Mucosa of descending colon (tissue), 3 donors: ENCODE data around the gene CCDC196. TPM values are rescaled to one million over a fixed set of nuclear protein-coding genes. Genes with fewer than 3 reads are reported as not detected.
A peak's percentile ranks its signal among the peaks of the same experiment; 100 is the strongest.
"Not testable (repeated sequence)": the region's sequence is repeated elsewhere in the genome, so short reads cannot be mapped to it uniquely, and the experiment has no call there.

Source experiments
- ATAC-seq: fragments of 200-7000 bp; cut with Tn5 transposase; one replicate; pipeline ENCODE4 v1.9.1; 2020; ENCODE audit warnings: mild to moderate bottlenecking, moderate library complexity
- DNase-seq, 3 donors: peaks; one replicate each; pipeline ENCODE4 v3.0.0-alpha.2; 2020
- H3K36me3 ChIP-seq: fragments of 200-600 bp; one replicate; pipeline ENCODE4 v1.8.0; 2021; ENCODE audit warnings: low read depth, mild to moderate bottlenecking
- H3K4me1 ChIP-seq: fragments of 200-600 bp; one replicate; pipeline ENCODE4 v1.8.0; 2021; ENCODE audit warnings: low read depth, mild to moderate bottlenecking
- H3K4me3 ChIP-seq: fragments of 200-600 bp; one replicate; pipeline ENCODE4 v1.8.0; 2021; ENCODE audit warnings: mild to moderate bottlenecking
- H3K9me3 ChIP-seq: fragments of 200-600 bp; one replicate; pipeline ENCODE4 v1.8.0; 2021; ENCODE audit warnings: mild to moderate bottlenecking
- intact Hi-C, 2 donors: fragments of 100-400 bp; cut with DNase I in 1 of 2; cut with micrococcal nuclease in 1 of 2; formaldehyde crosslinking; loops; one replicate each; pipeline versions ENCODE4 v1.11.0 to v1.11.1; 2022; cut with DNase I, micrococcal nuclease
- total RNA-seq, 3 donors: library from RNA; stranded (reverse); fragmentation: NEBNext Ultra II Directional in 2 of 3; extraction: Animal tissue kit (Norgen Biotek cat#: 25700) in 2 of 3; gene quantifications; one replicate each; pipeline versions ENCODE4 v1.2.1 to v1.2.4, GENCODE V29; 2021 to 2023
- TF ChIP-seq, protein P1 (sequence below): fragments of 200-600 bp; IDR thresholded peaks from one replicate; pipeline ENCODE4 v1.8.0; 2022; ENCODE audit warnings: antibody characterized with exemption, mild to moderate bottlenecking
- donor health status: DM: no; HTN: no; CAD: no; lungs with moderate emphysema.
- donor health status: DM: no; HTN: no; CAD: no.
- donor health status: DM: no; HTN: yes; CAD: no.

The CCDC196 gene
- total RNA-seq, 3 donors from 2014 or later: 0.98 to 2.1 TPM; not detected in 1

DNA sequence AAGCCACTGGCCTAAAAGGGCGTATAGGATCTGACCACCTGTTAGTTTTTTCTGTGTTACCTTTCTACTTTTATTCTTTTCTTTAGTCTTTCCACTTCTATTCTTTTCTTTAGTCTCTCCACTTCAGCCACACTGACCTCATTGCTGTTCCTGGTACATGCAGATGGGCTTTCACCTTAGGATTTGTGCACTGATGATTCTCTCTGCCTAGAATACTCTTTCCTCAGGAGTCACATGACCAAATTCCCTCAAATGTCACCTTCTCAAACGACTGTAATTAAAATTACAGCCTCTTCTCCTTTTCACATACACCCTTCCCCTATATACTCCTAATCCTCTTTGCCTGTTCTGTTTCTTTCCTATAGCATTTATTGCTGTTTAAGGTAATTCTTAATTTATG, 57.8 kb downstream of the CCDC196 start:
- H3K36me3 ChIP-seq: no peaks in the 10 kb centered on the region
- no peak for DNase-seq
- intact Hi-C loops: no loop called here
- H3K9me3 ChIP-seq: no peaks in the 10 kb centered on the region
- ATAC-seq: no peak
- TF ChIP-seq, protein P1, sequence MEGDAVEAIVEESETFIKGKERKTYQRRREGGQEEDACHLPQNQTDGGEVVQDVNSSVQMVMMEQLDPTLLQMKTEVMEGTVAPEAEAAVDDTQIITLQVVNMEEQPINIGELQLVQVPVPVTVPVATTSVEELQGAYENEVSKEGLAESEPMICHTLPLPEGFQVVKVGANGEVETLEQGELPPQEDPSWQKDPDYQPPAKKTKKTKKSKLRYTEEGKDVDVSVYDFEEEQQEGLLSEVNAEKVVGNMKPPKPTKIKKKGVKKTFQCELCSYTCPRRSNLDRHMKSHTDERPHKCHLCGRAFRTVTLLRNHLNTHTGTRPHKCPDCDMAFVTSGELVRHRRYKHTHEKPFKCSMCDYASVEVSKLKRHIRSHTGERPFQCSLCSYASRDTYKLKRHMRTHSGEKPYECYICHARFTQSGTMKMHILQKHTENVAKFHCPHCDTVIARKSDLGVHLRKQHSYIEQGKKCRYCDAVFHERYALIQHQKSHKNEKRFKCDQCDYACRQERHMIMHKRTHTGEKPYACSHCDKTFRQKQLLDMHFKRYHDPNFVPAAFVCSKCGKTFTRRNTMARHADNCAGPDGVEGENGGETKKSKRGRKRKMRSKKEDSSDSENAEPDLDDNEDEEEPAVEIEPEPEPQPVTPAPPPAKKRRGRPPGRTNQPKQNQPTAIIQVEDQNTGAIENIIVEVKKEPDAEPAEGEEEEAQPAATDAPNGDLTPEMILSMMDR: no peak
- H3K4me1 ChIP-seq: no peaks in the 10 kb centered on the region
- no peak overlapping the region for H3K4me3 ChIP-seq

DNA sequence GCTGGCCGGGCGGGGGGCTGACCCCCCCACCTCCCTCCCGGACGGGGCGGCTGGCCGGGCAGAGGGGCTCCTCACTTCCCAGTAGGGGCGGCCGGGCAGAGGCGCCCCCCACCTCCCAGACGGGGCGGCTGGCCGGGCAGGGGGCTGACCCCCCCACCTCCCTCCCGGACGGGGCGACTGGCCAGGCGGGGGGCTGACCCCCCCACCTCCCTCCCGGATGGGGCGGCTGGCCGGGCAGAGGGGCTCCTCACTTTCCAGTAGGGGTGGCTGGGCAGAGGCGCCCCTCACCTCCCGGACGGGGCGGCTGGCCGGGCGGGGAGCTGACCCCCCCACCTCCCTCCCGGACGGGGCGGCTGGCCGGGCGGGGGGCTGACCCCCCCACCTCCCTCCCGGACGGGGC, 59.0 kb downstream of the CCDC196 start:
- H3K4me1 ChIP-seq, H3K9me3 ChIP-seq, intact Hi-C loops, DNase-seq, ATAC-seq, H3K36me3 ChIP-seq, H3K4me3 ChIP-seq: not testable (repeated sequence)

DNA sequence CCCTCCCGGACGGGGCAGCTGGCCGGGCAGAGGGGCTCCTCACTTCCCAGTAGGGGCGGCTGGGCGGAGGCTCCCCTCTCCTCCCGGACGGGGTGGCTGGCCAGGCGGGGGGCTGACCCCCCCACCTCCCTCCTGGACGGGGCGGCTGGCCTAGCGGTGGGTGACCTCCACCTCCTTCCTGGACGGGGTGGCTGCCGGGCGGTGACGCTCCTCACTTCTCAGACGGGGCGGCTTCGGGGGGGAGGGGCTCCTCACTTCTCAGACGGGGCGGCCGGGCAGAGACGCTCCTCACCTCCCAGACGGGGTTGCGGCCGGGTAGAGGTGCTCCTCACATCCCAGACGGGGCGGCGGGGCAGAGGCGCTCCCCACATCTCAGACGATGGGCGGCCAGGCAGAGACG, 59.6 kb downstream of the CCDC196 start:
- DNase-seq: peak in 1 of 3 donors; percentile 34
- ATAC-seq, intact Hi-C loops, H3K4me1 ChIP-seq, H3K4me3 ChIP-seq, H3K9me3 ChIP-seq, H3K36me3 ChIP-seq: not testable (repeated sequence)

Other genes with a start within 250 kb of the CCDC196 start
- gene GPHN, start 21.8 kb downstream of the CCDC196 start, total RNA-seq: 10 to 100 TPM; 32.8 to 57.0 (median 38.1) TPM